Left cardiac atrium (tissue), 4 donors: ENCODE data around the gene EOGT. TPM values are rescaled to one million over a fixed set of nuclear protein-coding genes. Genes with fewer than 3 reads are reported as not detected.
A peak's percentile ranks its signal among the peaks of the same experiment; 100 is the strongest.

Experiments
- ATAC-seq, 2 donors: fragments of 200-7000 bp; cut with Tn5 transposase; one replicate each; pipeline ENCODE4 v1.9.1; 2020; ENCODE audit warnings: mild to moderate bottlenecking in 2 of 2, moderate library complexity in 2 of 2
- DNase-seq: peaks from one replicate; pipeline ENCODE4 v3.0.0-alpha.2; 2020
- intact Hi-C, 2 donors: fragments of 100-400 bp; cut with DNase I; formaldehyde crosslinking; loops; one replicate each; pipeline versions ENCODE4 v1.14.1 to v1.15.1; 2022 to 2023
- microRNA-seq, 2 donors: library from miRNA; unstranded; fragments of <30 nt; microRNA quantifications; one replicate each; pipeline ENCODE4 v1.2.0, GENCODE V29; 2020
- total RNA-seq, 2 donors: library from RNA; stranded (reverse); fragmentation: NEBNext Ultra II Directional; extraction: Animal tissue kit (Norgen Biotek cat#: 25700); gene quantifications; one replicate each; pipeline ENCODE4 v1.2.1, GENCODE V29; 2021
- donor health status: DM: no; HTN: yes; CAD: no.
- donor health status: DM: no; HTN: yes; CAD: no; lungs with severe emphysema.
- donor health status: DM: yes; HTN: yes; CAD: no.
- donor health status: Dilated cardiomyopathy.

The EOGT gene
- total RNA-seq, 2 donors from 2014 or later: 34.8 to 58.9 TPM

DNA sequence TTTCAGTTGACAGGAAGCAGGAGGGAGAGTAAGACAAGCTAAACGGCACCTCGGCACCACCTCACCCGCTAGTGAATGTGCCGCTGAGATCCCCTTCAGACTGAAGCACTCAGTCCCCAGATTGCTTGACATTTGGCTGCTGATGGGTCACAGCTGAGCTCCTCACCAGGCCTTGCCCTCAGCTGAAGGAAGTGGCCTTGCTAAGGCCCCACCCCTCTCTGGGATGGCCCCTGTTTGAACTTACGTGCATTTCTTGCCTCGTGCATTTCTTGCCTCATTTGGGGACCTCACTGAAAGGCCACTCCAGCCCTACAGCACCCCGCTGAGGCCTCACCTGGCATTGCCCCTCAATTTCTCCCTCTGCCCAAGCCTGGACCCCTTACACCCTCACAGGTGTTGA is 39.8 kb downstream of the EOGT start:
- intact Hi-C loops: no loop called here
- ATAC-seq (peak in 1 of 2 donors; percentile 39), DNase-seq (no peak)

DNA sequence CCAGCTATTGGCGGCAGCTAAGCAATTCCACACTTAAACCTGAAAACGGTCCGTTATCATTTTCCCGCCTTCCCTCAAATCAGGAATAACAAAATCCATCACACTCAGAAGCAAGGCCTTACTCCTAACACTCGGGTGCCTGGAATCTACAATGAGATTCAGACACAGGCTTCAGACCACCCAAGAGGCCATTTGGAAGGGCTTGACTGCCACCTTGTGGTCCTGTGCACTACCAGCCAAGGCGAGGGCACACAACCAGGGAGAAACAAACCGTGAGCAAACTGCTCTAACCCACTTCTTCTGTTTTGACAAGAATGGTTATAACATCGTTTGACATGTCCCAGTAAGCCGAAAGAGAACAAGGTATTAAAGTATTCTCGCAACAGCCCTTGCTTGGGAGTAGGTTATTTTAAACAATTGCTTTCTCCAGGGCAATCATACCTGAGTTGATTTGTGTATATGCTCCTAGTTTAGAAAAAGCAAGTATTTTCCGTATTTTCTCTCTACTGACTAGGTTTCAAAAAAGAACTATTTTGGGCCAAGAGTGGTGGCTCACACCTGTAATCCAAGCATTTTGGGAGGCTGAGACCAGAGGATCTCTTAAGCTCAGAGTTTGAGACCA is 41.0 kb downstream of the EOGT start:
- DNase-seq (peak; percentile 44), ATAC-seq (peak; percentile 71 to 77)
- intact Hi-C loops: no loop called here

GRCh38 chr3:68964694-68965093 is 48.8 kb downstream of the EOGT start:
- DNase-seq (no peak), ATAC-seq (no peak)
- intact Hi-C loops: no loop called here

DNA sequence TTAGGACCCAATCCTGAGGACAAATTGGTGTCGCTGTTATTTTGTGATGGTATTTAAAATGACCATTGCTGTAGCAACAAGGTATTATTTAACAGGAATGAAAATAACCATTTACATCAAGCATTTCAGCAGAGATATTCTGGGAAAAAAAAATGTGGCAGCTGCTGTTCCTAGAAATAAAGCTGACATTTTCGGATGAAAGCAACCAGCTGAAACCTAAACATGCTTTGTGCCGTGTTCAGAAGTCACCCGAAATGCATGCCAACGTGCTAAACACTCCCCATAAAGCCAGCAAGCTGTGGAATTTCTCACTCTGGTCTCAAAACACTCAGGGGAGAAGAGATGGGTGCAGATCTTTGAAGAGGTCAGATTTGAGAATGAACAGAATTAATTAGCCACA is 49.6 kb downstream of the EOGT start:
- intact Hi-C loops: no loop called here
- ATAC-seq: no peak
- no peak for DNase-seq

DNA sequence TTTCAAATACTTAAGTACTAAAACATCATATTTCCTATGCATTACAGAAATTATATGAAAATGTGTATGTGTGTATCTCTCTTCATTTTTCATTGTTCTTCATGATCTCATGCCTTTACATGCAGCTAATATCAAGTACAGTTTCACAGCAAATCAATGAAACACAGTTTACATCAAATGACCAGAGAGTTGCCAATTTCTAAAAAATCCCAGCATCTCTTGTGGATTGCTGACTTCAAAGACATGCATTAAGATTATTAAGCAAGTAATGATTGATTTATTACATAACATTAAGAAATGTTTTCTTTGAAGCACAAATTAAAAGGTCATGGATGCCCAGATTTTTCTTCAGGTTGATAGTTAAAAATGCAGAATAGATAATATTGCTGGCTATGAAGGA is 50.1 kb downstream of the EOGT start:
- intact Hi-C loops: no loop called here
- DNase-seq (no peak), ATAC-seq (no peak)

- ATAC-seq (no peak), DNase-seq (no peak)
- intact Hi-C loops: no loop called here
These were observed 54.6 kb downstream of the EOGT start for GRCh38 chr3:68958932-68959331.

DNA sequence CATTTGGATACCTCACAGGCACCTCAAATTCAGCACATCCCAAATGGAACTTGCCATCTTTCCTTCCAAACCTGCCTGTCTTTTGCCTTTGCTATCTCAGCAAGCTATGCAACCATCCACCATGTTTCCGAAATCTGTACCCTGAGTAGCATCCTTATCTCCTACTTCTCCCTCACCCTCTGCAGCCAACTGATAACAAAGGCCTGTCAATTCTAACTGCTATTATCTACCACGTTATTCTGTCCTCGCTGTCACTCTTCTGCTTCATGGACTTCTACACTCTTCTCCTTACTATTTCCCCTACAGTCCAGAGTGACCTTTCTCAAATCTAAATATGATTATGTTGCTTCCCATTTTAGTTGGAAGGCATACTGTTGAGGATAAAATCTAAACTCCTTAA is 55.6 kb downstream of the EOGT start:
- intact Hi-C loops: no loop called here
- ATAC-seq (no peak), DNase-seq (no peak)

GRCh38 chr3:68953816-68954444 is 59.6 kb downstream of the EOGT start:
- ATAC-seq: no peak
- no peak for DNase-seq
- intact Hi-C loops: no loop called here

DNA sequence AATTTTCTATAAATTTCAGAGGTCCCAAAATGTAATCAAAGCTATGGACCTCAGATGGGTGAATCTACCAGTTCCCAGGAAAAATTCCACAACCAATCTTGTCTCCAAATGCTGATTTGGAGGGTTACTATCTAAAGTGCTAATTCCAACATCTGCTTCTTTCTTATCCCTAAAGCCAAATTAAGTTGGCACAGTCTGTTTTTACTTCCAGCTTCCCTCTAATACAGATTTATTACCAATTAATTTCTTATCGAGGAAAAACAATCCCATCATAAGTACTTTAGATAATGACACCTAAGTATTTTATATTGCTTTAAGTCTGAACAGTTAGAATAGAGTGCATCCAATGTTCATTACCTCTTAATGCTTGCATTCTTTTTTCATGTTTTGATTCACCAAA is 68.3 kb downstream of the EOGT start:
- no peak for ATAC-seq
- intact Hi-C loops: no loop called here
- DNase-seq: no peak

DNA sequence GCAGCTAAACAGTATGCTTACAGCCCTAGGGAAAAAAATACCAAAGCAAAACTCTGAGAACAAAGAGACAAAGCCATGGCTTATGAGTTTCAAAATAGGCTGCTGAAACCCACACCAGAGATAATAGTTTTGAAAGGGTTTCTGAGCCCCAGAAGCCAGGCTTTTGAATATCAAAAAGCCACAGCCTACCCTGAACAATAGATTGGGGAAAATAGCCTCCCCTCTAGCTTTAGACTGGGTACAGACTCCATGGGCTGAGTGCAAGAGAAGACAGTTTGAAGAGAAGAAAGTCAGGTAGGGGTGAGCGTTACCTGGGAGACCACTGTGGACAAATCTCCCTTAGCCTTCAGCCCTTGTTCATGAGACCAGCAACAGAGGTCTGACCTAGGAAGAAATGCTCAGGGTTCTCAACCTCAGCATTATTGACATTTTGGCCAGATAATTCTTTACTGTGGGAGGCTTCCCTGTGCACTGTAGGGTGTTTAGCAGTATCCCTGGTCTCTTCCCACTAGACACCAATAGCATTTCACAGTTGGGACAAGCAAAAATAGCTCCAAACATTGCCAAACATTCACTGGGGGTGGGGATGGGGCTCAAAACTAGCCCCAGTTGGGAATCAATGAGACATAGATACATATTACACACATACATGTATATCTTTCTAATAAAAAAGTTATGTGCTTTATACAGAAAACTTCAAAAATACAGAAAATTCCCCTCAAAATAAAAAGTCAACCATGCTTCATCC is 69.6 kb downstream of the EOGT start:
- intact Hi-C loops: no loop called here
- ATAC-seq (no peak), DNase-seq (no peak)

DNA sequence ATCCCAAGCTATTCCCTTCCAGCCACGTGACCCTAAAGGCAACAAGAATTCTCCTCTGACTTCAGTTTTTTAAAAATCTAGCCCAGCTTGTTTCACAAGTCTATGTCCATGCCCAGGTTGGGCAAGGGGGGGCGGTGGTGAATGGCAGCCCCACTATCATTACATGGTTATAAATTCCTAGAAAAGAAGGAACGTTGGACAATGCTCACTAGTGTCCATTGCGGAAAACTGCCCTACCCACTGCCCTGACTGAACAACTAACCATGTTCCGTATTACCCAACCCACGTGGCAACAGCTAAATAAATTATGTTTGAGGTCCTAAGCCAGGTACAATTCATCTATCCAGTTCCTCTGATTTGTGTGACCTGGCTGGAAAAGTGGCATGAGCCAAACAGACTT is 72.4 kb downstream of the EOGT start:
- intact Hi-C loops: no loop called here
- ATAC-seq (no peak), DNase-seq (no peak)

- ATAC-seq (no peak), DNase-seq (no peak)
- intact Hi-C loops: no loop called here
These were observed 76.6 kb downstream of the EOGT start for GRCh38 chr3:68936856-68937255.

DNA sequence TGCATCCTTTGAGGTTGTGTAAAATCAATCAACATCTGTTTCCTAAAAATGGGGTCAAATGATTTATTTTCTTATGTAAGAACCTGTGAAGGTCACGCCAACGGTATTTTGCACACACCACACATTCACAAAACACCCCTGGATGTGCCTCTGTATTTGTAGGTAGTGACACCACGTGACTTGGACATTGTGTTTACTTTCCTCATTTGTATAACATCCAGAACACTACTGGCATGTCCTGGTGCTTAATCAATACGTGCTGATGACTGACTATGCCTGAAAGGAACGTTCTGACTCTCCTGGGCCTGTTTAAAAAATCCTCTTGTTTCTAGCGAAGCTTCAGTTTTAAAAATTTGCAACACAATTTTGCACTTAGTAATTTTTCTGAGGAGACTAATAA is 77.7 kb downstream of the EOGT start:
- intact Hi-C loops: no loop called here
- ATAC-seq: no peak

GRCh38 chr3:68931406-68932149 is 81.9 kb downstream of the EOGT start:
- intact Hi-C loops: no loop called here
- no peak for DNase-seq

More for the DNA sequence above, 77.7 kb downstream of the EOGT start:
- DNase-seq: no peak

More at GRCh38 chr3:68931406-68932149, 81.9 kb downstream of the EOGT start:
- no peak for ATAC-seq

Small RNA genes within 50 kb of the gene (microRNA-seq; reads per million reads assigned to microRNA genes)
- gene MIR3136: 0.54 to 0.81 reads per million in 2 donors

Other genes starting within 250 kb of the EOGT start
- not detected for gene TAFA4, start 81.1 kb downstream of the EOGT start, total RNA-seq
- gene TMF1, start 38.6 kb upstream of the EOGT start, total RNA-seq: 10 to 100 TPM; 21.4 to 29.6 TPM
- gene UBA3, start 66.7 kb upstream of the EOGT start, total RNA-seq: 10 to 100 TPM; 55.0 to 56.8 TPM
- 100 to 1,000 TPM; 165 to 166 TPM for gene ARL6IP5, start 71.3 kb upstream of the EOGT start, total RNA-seq
- gene LMOD3, start 108.9 kb upstream of the EOGT start, total RNA-seq: 10 to 100 TPM; 49.2 to 52.8 TPM